Measurements from ENCODE around the gene ALPL.
"Not testable (repeated sequence)": the region's sequence is repeated elsewhere in the genome, so short reads cannot be mapped to it uniquely, and the experiment has no call there.

Gene ALPL

DNA sequence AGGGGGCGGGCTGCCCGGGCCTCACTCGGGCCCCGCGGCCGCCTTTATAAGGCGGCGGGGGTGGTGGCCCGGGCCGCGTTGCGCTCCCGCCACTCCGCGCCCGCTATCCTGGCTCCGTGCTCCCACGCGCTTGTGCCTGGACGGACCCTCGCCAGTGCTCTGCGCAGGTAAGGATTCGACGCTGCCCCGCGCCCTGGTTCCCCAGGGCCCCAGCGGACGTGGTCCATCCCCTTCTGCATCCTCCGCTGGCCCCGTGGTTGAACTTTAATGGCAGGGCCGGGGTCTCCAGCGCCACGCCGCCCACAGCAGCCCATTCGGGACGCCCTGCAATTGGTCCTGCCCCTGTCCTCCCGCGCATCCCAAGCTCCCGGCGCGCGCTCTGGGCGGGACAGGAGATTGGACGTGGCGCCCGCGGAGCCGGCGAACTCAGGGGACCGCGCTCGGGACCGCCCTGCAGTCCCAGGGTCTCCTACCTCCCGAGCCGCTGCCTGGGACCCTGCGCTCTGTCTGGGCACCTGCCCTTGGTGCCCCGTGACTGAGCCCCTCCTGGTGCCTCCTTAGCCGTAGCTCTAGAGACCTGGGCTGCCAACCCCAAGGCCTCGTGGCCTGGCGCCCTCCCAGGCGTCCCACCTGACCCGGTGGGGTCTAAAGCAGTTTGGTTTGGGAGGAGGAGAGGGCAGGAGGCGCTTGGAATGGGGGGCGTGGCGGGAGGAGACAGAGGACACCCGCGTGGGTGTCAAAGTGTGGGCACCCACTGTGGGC is at the start of gene ALPL:
ALPL (plus strand) TSS at position 73 of the 762 bp plus-strand sequence. CDS start 44,659 bp downstream, outside the sequence.
- no peak for DNase-seq

DNA sequence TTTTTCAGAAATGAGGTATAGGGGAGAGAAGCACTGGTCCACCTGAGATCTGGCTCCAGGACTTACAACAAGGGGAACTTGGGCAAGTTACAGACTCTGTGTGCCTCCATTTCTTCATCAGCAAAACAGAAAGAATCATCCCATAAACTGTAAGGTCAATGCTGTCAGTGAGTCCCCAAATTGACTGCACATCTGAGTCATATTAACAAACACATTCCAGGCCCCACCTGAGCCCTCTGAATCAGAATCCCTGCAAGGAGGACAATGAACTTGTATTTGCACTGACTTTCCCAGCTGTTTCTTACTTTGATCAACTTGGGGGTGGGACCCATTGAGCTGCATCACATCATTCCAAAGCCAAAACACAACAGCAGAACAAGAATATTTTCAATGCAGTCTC is 44.1 kb upstream of the ALPL start:
- not testable (repeated sequence) for DNase-seq

DNA sequence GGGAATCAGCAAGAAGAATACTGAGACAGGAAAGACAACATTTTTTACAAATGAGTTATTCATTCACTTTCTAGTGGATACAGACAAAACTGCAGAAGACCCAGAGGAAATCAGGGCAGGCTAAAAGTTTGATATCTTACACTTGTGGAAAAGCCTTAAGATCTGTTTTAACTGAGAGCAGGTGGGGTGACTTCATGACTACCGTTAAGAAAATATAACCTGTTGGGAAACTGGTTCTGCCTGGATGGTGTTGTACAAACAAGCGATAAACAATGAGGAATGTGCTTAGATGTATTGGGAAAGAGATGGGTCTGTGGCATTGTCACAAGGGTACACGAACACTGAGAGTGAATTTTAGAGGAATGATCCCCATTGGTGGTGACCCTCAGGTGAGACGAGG is 41.3 kb upstream of the ALPL start:
- not testable (repeated sequence) for DNase-seq

DNA sequence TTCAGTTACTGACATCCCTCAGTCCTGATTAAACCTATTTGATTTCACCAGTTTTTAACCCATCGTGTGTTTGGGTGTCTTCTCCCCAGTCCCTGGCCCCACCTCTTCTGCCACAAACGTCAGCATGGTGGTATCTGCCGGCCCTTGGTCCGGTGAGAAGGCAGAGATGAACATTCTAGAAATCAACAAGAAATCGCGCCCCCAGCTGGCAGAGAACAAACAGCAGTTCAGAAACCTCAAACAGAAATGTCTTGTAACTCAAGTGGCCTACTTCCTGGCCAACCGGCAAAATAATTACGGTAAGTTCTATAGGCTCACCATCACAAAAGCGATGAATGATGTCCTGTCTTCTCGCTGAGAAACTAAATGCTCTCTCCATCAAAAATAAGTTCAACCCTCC is 40.6 kb upstream of the ALPL start:
- DNase-seq, result no peak

DNA sequence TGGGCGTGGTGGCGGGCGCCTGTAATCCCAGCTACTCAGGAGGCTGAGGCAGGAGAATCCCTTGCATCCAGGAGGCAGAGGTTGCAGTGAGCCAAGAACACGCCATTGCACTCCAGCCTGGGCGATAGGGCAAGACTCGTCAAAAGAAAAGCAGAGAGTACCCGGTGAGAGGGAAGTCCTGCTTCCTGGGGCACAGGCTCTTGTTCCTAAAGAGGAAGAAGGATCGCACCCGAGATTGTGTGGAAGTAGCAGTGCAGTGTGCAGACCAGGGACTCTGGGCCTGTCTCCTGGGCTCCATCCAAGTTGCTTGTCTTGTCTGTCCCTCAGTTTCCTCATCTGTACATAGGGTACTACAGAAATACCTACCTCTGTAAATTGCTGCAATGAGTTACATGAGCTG is 39.6 kb upstream of the ALPL start:
- DNase-seq, result no peak

DNA sequence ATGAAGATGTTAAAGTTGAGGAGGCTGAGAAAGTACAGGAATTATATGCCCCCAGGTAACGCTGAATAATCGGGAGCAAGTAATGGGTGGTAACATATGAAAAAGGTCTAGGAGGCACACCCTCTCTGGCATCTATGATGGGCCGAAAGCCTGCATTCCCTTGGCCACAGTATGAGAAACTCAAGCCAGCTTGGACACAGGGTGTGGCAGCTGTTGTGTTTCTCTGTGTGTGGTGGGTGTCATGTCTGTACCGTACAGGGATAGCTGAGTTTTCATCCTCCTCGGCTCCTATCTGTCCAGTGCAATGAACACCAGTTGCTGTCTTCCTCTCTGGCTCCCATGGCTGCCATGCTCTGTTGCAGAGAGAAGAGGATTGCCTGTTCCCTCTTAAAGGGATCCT is 36.4 kb upstream of the ALPL start:
- no peak for DNase-seq

DNA sequence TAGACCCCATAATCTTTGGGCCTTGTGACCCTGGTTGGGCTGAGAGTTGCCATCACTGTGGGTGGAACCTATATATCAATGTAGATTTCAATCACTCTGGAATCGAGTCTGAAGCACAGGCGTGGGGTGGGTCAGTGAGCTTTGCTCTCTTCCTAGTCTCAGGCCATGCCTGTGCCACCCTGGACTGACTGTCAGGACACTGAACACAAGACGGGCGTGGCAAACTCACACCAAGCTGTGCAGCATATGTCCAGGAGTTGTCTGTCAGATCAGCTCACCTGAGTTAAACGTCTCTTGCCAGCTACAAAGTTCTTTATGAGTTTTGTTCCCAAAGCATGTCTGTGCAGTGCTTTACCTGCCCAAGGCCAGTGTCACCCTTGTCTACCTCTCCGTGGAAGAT is 30.9 kb upstream of the ALPL start:
- no peak for DNase-seq

DNA sequence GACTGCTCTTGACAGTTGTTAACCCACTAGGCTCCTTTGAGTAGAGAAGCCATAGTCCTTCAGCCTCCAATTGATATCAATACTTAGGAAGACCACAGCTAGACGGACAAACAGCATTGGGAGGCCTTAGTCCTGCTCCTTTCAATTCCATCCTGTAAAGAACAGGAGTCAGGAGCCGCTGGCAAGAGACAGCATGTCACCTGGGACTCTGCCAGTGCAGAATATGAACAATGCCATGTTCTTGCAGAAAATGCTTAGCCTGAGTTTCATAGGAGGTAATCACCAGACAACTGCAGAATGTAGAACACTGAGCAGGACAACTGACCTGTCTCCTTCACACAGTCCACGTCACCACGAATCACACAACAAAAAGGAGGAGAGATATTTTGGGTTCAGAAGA is 25.3 kb upstream of the ALPL start:
- not testable (repeated sequence) for DNase-seq

DNA sequence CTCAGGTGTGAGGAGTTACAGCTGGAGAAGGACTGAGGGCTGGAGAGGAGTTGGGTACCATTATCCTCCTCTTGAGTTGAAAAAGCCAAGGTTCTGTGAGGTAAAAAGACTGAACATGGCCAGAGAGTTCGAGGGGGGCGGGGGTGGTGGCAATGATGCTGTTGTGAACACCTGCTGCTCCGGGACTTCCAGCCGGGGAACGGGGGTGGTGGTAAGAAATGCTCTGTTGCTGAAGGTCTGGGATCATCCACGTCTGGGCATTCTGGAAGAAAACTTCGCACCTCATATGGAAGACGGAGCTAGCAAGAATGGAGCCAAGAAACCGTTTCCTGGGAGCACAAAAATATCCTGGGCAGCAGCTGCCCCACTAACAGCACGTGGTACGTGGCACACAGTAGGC is 20.1 kb upstream of the ALPL start:
- no peak for DNase-seq

DNA sequence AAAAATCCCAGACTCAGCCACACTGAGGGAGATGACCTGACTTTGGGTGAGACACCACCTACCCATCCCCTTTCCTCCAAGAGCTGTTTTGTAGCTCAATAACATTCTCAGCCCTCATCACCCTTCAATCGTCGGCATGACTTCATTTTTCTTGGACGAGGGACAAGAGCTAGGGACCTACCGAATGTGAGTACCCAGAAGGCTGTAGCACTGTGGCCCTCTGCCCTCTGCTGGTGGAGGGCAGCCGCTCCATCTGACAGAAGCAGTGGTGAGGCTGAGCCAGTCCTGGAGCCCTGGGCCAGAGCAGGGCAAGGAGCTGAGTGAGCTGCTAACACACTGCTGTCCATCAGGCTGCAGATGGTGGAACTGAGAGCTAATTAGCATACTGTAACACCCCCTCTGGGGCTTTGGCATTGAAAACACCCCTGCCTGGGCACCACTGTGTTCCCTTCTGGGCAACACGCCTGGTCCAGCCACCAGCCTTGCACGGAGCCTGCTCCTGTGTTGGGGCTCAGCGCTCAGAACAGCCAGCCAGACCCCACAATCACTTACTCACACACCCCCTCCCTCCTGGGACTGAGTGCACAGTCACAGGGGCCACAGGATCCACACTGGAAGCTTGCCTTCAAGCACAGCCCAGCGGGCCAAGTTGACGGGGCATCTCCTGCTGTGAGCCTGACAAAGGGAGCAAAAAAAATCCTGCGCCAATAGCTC is 18.3 kb upstream of the ALPL start:
- DNase-seq, result peak; percentile 38

DNA sequence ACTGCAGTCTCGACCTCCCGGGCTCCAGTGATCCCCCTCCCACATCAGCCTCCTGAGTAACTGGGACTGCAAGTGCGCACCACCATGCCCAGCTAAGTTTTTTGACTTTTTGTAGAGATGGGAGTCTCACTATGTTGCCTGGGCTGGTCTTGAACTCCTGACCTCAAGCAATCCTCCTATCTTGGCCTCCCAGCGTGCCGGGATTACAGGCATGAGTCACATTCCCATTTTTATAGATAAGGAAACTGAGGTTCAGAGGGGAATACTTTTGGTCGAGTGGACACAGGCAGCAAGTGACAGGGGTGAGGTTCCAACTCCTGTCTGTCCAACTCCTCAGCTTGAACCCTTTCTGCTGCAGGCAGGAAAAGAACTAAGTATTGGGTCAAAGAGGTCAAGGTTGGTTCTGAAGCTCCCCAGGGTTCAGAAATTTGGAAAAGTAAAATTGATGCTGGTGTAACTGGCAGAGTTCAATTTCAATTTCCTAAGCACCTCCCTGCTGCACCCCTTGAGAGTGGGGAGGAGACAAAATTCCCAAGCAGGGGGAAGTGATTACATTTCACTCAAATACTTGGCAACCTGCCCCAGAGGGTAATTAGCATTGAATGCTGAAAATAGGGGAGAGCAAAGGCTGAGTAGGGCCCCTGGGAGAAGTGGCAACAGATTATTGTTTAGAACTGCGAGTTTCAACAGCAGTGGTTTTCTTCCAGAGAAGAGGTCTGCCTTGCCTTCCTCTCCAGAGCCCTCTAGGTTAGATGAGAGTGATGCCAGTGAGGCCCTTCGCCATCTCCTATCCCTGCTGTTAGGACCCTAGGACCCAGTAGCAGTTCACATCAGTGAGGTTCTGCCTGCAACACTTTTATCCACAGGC is 17.5 kb upstream of the ALPL start:
- DNase-seq, result no peak

DNA sequence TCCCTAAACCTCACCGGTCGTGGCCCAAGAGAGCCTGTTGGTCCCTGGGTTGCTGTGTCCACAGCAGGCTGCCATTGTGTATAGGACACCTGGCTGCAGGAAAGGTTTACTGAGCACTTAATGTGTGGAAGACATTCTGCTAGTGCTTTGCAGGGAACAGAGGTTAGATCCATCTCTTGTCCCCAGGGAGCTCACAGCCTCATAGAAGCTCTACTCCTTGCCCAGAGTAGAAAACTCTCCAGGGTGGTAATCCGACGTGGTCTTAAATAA is 16.9 kb upstream of the ALPL start:
- no peak for DNase-seq

DNA sequence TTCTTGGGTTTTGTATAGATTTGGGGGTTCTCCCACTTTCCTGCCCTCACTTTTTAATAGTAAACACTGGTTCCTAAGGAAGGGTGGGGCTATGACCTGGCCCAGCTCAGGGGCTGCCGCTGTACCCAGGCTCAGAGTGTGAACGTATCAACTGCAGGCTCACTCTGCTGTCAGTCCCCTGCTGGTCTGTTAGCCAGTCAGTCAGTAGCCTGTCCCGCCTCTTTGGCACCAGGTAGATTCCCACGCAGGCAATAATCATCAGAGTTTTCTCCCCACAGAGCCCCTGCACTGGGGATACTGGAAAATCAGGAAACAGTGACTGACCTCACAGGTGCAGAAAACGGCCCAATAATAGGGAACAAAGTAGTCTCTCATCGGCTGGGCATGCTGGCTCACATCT is 15.0 kb upstream of the ALPL start:
- DNase-seq, result no peak

DNA sequence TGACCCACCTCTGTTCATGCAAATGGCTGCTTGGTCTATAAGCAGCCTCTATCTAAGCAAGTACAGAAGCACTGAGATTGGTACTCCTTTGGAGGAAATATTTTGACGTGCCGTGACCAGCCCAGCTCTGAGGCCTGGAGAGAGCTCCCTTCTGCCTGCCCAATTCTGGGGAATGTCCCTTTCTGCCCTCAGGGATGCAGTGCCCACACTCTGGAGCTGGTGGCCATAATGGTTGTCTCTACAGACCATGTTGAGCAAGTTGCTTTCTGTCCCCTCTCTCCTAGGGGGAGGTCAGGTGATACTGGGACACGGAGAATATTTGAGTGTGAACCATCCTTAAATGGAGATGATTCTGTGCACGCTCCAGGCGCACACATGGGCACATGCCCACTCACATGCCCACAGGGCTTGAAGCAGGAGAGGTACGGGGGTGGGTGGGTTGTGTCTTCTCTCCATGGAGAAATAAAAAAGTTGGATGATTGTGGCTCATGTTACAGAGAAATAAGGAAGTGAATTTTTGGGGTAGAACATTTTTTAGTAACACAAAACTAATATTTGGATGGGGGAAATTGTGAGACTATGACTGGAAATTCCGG is 13.9 kb upstream of the ALPL start:
- no peak for DNase-seq

DNA sequence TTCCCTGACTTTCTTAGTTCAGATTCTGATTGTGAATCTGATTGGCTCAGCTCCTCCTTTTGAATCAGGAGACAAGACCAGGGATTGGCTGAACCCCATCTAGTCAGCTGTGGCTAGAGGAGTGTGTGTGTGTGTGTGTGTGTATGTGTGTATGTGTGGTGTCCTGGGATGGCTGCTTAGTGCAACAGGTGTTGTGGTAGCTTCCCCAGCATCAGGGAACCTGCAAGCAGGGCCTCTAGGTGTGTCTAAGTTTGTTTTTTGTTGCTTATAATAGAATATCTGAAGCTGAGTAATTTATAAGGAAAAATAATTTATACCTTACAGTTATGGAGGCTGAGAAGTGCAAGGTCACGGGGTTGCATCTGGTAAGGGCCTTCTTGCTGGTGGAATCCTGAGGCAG is 13.2 kb upstream of the ALPL start:
- no peak for DNase-seq

DNA sequence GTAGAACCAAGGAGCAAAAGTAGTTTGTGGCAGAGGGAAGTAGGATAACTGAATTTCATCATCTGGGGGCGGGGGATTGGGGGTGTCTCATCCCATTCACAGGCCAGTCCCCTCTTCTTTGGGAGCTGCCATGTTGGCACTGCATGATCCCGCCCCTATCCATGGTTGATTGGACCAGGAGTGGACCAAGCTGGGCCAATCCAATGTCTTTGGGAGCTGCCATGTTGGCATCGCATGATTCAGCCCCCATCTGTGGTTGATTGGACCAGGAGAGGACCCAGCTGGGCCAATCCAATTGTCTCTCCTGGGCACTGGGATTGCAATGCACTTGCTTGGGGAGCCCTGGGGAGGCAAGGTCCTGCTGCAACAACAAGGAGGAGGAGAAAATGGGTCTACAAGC is 12.3 kb upstream of the ALPL start:
- no peak for DNase-seq

DNA sequence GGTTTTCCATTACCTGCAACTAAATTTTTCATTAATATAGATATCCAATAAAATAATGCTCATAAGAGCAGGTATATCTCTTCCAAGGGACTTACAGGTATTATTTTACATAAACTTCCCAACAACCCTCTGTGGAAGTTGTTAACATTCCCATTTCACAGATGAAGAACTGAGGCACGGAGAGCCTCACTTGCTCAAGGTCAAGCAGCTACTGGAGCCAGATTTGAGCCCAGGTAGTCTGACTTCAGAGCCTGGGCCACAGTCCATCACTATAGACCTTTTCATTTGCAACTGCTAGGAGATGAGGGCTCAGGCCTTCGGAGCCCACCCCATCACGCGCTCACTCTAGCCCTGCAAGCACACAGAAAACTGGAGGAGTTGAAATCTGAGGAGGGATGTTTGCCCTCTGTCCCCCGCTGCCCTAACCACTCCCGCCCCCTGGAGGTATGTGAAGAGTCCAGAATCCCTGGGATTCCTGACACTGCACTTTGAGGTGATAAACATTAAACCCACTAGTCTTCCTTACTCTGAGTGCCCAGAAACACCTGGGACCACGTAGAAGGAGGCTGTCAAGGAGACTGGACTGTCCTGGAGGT is 11.7 kb upstream of the ALPL start:
- DNase-seq, result no peak

DNA sequence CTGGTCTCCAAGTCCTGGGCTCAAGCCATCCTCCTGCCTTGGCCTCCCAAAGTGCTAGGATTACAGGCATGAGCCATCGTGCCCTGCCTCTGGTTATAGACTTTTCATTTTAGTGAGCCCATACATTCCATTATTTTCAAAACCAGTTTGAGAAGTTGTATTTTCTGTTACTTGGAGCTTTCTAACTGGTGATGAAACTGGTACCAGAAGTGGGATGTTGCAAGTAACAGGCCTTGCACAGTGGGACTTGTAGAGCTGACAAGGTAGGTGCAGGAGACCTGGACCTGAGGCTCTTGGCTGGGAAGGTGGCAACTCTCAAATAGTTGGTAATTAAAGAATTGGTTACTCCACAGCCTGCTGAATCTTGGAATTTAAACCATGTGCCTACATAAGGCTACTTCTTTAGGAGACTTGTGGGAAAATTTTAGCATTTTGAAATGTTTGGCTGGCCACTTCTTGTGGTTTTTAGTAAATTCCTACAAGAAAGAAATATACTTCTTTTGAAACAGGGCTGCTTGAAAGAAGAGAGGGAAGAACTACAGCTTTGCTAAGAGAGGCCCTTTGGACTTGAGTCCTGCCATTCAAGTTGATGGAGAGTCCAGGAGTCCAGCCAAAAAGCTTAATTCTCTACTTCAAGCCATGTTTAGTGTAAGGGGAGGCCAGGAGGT is 9.8 kb upstream of the ALPL start:
- no peak for DNase-seq

DNA sequence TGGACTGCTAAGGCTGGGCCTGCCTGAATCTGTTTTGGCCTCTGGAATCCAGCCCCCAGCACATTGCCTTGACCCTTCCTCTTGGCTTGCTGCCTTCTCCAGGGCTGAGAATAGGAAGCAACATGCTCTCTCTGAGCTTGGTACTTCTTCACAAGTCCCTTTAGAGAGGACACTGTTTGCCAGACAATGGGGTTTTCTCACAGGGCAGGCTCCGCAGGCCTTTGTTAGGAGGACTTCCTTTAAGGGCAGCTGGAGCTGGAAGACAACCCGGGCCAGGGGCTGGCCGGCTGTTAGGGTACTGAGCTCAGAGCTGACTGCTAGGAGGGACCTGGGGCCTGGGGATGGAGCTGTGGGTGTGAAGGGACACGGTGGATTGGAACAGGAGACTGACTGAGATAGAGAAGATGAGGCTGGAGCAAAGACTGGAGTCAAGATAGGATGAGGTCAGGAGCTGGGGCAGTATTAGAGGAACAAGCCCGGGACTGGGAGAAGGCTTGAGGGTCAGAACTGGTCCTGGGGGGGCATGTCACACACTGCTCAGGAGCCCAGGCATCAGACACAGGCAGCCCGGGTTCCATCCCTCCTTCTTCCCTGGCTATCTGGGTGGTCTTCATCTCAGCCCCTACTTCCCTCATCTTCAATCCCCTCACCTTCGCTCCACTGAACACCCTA is 5.4 kb upstream of the ALPL start:
- no peak for DNase-seq

DNA sequence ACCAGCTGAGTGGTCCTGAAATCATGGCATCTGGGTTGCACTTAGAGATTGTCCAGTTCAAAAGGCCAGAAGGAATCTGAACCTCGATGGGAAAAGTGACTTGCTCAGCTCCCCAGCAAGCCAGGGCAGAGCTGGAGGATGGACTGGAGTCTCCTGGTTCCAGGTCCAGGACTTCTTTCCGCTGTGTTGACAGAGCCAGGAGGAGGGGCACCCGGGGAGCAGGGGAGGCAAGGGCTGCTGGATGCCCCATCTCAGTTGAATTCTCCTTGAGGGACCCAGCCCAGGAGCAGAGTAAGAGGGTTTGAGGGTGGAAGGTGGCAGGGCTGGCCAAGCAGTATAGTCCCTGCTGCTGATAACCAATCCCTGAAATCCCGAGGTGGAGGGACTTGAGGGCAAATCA is 2.4 kb upstream of the ALPL start:
- DNase-seq, result no peak

DNA sequence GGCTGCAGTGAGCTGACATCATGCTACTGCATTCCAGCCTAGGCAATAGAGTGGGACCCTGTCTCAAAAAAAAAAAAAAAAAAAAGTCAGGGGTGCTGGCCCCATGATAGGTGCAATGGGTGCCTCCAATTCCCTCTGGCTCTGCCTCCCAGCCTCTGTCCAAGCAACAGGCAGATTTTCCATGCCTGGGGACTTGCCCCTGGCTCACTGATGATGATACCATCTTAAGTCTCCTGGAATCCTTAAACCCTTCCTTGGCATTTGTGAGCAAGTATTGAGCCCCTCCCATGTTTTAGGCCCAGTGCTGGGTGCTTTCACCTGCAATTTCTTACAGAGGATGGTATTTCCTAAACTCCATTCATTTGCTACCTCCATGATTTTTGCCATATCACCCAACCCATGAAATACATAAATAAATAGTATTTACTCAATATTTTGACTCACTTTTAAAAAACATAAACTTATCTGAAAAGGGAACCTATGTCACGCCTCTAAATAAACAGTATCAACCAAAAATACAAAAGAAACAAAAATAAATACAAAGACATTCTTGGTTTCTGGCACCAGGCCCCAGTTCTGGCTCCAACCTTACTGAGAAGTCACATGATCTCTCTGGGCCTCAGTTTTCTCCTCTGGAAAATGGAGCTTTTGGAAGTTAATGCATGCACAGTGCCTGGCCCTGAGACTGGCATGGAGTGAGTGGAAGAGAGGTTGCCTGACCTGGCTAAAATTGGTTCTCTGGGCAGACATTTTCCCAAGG is 1.5 kb upstream of the ALPL start:
- DNase-seq, result no peak
